Measurements from ENCODE around the gene LRRC28.

LRRC28 gene

GRCh38 chr15:99343208-99343607, 91.9 kb downstream of the LRRC28 start:
- DNase-seq (ENCODE audit: low read depth in 2 of 2) = no peak

DNA sequence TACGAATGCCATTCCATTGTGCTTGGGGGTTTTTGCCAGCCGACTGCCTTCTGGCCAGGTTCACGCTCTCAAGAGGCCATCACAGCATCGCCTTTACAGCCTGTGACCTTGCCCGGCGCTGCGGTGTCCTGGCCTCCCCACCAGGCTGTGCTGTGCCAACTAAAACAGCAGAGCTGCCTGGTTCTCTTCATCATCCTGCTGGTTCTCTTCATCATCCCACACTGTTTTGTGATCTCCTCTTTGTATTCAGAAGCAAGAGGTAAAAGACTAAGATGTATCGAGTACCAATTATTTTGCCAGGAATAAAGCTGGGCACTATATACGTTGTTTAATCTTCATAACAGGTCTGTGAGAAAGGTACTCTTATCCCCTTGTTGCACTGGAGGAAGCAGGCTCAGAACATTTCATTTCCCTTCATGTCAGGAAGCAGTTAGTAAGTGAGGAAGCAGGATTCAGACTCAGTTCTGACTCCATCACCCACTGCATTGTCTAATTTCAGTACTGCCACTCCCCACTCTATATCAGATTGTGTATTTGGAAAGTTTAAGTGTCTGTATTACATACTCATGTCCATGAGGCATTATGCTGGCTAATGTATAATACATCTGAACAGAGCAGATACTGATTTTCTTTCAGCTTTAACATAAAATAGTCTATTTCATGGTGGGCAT, 92.7 kb downstream of the LRRC28 start:
- DNase-seq (ENCODE audit: low read depth in 2 of 2) = peak; percentile 4 to 26

GRCh38 chr15:99344639-99345038, 93.4 kb downstream of the LRRC28 start:
- no peak for DNase-seq (ENCODE audit: low read depth in 2 of 2)

DNA sequence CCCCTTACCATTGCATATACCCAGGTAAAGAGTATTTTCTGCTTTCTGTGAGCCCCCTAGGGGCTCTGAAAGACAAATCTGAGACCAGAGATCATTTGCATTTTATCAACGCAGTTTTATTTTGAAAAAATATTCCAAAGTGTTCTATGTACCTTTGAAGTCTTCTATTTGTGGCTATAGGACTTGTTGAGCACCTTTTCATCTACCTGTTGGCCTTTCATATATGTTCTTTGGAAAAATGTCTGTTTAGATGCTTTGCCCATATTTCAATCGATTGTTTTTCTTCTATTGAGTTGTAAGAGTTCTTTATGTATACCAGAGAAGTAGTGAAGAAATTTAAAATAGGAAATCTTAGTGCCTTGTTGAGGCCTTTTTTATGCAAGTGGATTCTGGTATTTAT, 94.0 kb downstream of the LRRC28 start:
- no peak for DNase-seq (ENCODE audit: low read depth in 2 of 2)

- no peak for DNase-seq (ENCODE audit: low read depth in 2 of 2)
Measured at GRCh38 chr15:99345832-99346462, 94.7 kb downstream of the LRRC28 start.

DNA sequence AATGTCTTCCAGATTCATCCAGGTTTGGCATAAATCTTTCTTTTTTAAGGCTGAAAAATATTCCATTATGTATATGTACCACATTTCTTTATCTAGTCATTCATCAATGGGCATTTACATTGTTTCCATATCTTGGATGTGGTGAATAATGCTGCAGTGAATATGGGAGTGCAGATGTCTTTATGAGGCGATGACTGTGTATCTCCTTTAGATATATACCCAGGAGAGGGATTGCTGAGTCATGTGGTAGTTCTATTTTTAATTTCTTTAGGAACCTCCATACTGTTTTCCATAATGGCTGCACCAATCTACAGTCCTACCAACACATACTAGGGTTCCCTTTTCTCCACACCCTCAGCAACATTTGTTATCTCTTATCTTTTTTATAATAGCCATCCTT, 96.3 kb downstream of the LRRC28 start:
- DNase-seq (ENCODE audit: low read depth in 2 of 2) = no peak

DNA sequence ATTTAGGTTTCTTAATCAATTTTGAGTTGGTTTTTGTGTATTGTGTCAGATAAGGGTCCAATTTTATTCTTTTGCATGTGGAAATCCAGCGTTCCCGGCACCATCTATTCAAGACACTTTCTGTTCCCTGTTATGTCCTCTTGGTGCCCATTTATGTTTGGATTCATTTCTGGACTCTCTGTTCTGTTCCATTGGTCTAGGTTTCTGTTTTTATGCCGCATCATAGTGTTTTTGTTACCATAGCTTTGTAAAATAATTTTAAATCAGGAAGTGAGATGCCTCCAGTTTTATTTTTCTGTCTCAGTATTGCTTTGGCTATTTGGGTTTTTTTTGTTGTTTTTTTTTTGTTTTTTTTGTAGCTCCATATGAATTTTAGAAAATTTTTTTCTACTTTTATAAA, 97.1 kb downstream of the LRRC28 start:
- no peak for DNase-seq (ENCODE audit: low read depth in 2 of 2)

- no peak for DNase-seq (ENCODE audit: low read depth in 2 of 2)
Measured at GRCh38 chr15:99350408-99350807, 99.1 kb downstream of the LRRC28 start.

- no peak for DNase-seq (ENCODE audit: low read depth in 2 of 2)
Measured at GRCh38 chr15:99359769-99360168, 108.5 kb downstream of the LRRC28 start.

- no peak for DNase-seq (ENCODE audit: low read depth in 2 of 2)
Measured at GRCh38 chr15:99361545-99362185, 110.4 kb downstream of the LRRC28 start.

- no peak for DNase-seq (ENCODE audit: low read depth in 2 of 2)
Measured at GRCh38 chr15:99365242-99365641, 114.0 kb downstream of the LRRC28 start.

- DNase-seq (ENCODE audit: low read depth in 2 of 2) = no peak
Measured at GRCh38 chr15:99366013-99366412, 114.7 kb downstream of the LRRC28 start.

DNA sequence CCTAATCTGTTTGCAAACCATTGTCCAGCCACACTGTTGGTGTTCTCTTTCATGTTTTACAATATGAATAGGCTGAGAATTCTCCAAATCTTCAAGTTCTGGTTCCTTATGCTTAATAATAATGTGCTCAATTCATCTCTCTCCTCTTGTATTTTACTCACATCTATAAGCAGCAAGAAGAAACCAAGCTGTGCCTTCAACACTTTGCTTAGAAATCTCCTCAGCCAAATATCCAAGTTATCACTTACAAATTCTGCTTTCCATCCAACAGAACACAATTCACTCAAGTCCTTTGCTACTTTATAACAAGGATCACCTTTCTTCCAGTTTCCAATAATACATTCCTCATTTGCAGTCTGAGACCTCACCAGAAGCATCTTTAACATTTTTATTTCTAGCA, 117.5 kb downstream of the LRRC28 start:
- no peak for DNase-seq (ENCODE audit: low read depth in 2 of 2)

- DNase-seq (ENCODE audit: low read depth in 2 of 2) = no peak
Measured at GRCh38 chr15:99369196-99369595, 117.9 kb downstream of the LRRC28 start.

GRCh38 chr15:99371180-99372103, 120.2 kb downstream of the LRRC28 start:
- no peak for DNase-seq (ENCODE audit: low read depth in 2 of 2)

- DNase-seq (ENCODE audit: low read depth in 2 of 2) = no peak
Measured at GRCh38 chr15:99385005-99385669, 133.9 kb downstream of the LRRC28 start.

DNA sequence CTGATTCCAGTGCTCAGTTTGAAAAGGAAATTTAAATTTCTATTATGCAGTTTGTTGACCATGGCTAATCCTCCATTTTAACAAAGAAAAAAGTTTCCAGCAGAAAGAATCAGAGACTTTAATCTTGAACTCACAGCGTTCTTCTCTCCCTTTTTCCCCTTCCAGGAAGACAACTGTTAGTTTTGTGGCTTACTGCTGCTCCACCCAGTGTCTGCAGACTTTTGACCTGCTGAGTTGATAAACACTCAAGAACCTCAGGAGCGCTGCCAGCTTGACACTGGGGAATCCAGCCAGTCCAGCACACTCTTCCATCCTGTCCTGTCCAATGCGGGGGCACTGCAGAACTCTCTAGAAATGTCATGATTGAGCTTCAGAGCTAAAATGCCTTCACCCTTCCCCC, 134.6 kb downstream of the LRRC28 start:
- DNase-seq (ENCODE audit: low read depth in 2 of 2) = no peak

DNA sequence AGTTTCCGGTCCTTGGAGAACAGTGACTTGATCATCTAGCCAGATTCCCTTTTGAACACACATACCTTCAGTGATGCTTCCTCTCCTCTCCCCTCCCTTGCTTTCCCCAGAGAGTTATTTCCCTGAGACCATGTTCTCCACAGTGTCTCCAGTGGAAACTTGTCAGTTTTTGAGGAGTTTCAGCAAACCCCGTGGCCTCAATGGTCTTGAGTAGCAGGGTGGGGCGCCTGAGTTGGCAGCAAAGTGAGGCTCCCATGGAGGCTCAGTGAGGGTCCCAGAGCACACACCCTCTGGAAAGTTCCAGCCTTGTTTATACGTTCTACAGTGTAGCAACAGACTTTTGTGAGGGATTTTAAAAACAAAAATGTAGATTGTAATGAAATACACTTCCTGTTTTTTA, 135.1 kb downstream of the LRRC28 start:
- DNase-seq (ENCODE audit: low read depth in 2 of 2) = no peak

DNA sequence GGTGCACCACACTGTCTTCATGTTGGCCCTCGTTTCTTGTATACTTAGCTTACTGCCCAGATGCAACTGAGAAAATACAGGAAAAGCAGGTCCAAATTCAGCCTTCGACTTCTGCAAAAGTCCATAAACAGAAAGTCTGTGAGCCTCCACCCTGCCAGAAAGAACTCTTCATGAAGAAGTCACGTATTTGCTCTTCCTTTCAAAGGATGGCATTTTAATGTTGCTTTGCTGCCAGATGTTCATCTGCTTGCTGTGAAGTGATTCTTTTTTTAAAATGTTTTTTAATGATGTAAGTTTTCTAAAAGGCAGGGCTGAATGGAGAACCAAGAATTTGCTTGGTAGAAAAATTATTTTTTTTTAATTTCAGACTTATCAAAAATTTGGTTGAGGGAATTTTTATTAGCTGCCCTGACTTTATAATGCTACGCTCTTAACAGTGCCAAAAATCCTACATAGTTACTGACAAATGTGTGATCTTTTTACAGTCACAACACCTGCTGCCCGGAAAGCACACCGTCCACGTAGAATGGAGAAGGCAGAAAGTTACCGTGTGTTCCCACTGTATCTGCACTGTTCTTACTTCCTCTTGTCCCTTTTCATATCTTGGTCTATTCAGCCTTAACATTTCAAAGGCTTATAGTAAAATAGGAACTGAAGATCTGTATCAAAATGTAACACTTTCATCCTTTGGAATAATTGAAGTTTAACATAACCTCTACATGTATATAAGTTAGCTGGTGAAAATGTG, 136.3 kb downstream of the LRRC28 start:
- DNase-seq (ENCODE audit: low read depth in 2 of 2) = no peak

GRCh38 chr15:99390667-99391066, 139.4 kb downstream of the LRRC28 start:
- DNase-seq (ENCODE audit: low read depth in 2 of 2) = no peak

DNA sequence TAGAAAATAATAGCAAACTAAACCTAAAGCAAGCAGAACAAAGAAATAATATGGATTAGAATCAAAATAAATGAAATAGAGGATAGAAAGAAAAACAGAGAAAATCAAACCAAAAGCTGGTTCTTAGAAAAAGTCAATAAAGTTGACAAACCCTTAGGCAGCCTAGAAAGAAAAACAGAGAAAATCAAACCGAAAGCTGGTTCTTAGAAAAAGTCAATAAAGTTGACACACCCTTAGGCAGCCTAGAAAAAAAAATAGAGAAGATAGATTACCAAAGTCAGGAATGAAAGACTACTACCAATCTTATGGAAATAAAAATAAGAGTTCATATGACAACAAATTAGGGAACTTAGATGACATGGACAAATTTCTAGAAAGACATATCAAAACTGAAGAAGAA, 142.4 kb downstream of the LRRC28 start:
- DNase-seq (ENCODE audit: low read depth in 2 of 2) = no peak
